CD4-positive, alpha-beta T cell treated with Interleukin-15 for 4 hours (primary cell): ENCODE measurements around the gene DLG2.
"Not testable (repeated sequence)": the region's sequence is repeated elsewhere in the genome, so short reads cannot be mapped to it uniquely, and the experiment has no call there.

Experiments used
- DNase-seq: peaks from one replicate; pipeline ENCODE4 v3.0.0-alpha.2; 2020; ENCODE audit warnings: low spot score

Gene DLG2

GRCh38 chr11:83635166-83635565, 1992.0 kb downstream of the DLG2 start:
- DNase-seq = no peak

GRCh38 chr11:83630211-83630610, 1996.9 kb downstream of the DLG2 start:
- no peak for DNase-seq

GRCh38 chr11:83629775-83630174, 1997.4 kb downstream of the DLG2 start:
- DNase-seq = no peak

- DNase-seq = no peak
These were observed 1998.4 kb downstream of the DLG2 start for GRCh38 chr11:83628622-83629355.

GRCh38 chr11:83625336-83625735, 2001.8 kb downstream of the DLG2 start:
- DNase-seq = no peak

GRCh38 chr11:83617671-83618070, 2009.5 kb downstream of the DLG2 start:
- no peak for DNase-seq

- DNase-seq = no peak
These were observed 2013.4 kb downstream of the DLG2 start for GRCh38 chr11:83613767-83614121.

GRCh38 chr11:83612891-83613766, 2014.0 kb downstream of the DLG2 start:
- DNase-seq = no peak

- no peak for DNase-seq
These were observed 2015.5 kb downstream of the DLG2 start for GRCh38 chr11:83611600-83611999.

- DNase-seq = no peak
These were observed 2016.1 kb downstream of the DLG2 start for GRCh38 chr11:83611031-83611430.

GRCh38 chr11:83609191-83609590, 2018.0 kb downstream of the DLG2 start:
- DNase-seq = no peak

- DNase-seq = no peak
These were observed 2018.6 kb downstream of the DLG2 start for GRCh38 chr11:83608571-83608970.

- DNase-seq = no peak
These were observed 2025.1 kb downstream of the DLG2 start for GRCh38 chr11:83601914-83602527.

- no peak for DNase-seq
These were observed 2025.8 kb downstream of the DLG2 start for GRCh38 chr11:83601201-83601913.

GRCh38 chr11:83600661-83601060, 2026.5 kb downstream of the DLG2 start:
- no peak for DNase-seq

GRCh38 chr11:83599066-83599465, 2028.1 kb downstream of the DLG2 start:
- DNase-seq = no peak

- DNase-seq = not testable (repeated sequence)
These were observed 2039.3 kb downstream of the DLG2 start for GRCh38 chr11:83587797-83588196.

GRCh38 chr11:83583757-83584366, 2043.3 kb downstream of the DLG2 start:
- DNase-seq = no peak

- no peak for DNase-seq
These were observed 2052.6 kb downstream of the DLG2 start for GRCh38 chr11:83574519-83574918.

GRCh38 chr11:83572581-83573496, 2054.3 kb downstream of the DLG2 start:
- no peak for DNase-seq

GRCh38 chr11:83571302-83571701, 2055.8 kb downstream of the DLG2 start:
- no peak for DNase-seq
